Measurements from ENCODE around the gene PEG3. TPM values are rescaled to one million over a fixed set of nuclear protein-coding genes. Genes with fewer than 3 reads are reported as not detected.
"Not testable (repeated sequence)": the region's sequence is repeated elsewhere in the genome, so short reads cannot be mapped to it uniquely, and the experiment has no call there.

The PEG3 gene
- total RNA-seq = 49.7 TPM

DNA sequence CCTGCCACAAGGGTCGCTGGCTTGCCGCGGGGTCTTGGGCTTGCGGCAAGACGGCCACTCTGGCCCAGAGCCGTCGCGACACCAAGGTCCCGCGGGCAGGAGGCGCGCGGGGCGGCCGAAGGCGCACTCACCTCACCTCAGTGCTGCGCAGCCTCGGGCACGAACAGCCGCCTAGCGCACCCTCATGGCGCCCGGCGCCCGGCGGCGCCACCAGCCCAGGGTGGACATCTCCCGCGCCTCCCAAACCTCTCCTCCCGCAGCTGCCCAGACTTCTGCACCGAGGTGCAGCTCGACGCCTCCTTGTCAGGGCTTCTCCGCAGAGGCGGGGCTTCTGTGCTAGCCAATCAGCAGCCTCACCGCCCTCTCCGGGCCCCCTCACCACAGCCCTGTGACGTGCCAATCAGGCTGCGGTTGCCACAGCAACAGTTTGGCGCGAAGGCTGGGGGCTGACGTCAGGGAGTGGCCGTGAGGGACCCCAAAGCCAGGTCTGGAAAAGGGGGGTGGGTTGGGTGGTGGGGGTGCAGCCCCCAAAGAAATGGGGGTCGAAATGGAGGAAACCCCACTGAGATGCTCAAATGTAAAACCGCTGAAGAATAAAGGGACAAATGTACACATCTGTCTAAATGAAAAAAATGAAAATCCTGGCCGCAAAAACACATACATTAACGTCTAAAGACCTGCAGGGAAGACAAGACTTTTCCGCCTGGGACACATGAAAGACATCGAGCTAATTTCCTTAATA lies at the start of gene PEG3, which contains the start of gene ZIM2:
Gene PEG3, minus strand, starts transcription at position 276 of the 742 bp plus-strand sequence. CDS start 16,071 bp downstream, outside the sequence.
Gene ZIM2, minus strand, starts transcription at position 276 of the 742 bp plus-strand sequence. CDS start 16,449 bp downstream, outside the sequence.
- DNase-seq (ENCODE audit: low spot score in 2 of 2) = peak; percentile 52 to 62
- FAIRE-seq = no peak

DNA sequence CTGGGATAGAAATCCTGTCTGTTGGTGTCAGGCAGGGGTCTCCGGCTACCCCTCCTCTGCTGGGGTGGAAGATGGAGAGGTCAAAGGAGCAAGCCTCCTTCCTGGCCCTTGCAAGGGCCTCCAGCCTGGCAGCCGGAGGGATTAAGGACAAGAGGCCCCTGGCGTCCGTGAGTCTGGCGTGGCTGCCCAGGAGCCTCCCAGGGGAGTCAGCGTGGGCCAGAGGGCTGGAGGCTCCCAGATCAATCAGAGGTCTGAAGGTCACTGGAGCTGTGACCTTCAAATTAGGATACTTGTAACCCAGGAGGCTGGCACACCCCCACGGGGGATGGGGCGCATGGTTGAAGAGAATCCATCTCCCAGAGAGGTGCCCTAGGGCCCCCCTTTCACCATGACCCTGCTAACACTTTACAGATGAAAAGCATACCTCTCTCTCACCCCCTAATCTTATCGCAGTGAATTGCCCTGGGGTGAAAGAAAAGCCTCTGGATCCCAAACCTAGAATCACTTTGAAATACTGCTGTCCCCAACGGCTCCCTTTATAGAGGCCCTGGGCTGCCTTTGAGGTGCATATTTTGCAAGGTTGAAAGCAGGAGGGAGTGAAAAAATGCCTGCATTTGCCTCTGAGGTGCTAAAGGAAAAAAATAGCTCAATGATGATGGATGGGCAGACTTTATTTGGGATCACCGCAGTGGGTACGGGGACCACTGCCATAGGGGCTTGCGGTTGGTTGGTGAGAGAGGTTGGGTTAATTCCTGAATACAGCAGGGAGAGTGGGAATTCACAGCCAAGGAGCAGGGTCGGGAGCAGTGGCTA lies 44.9 kb upstream of the PEG3 start:
- FAIRE-seq (no peak), DNase-seq (ENCODE audit: low spot score in 2 of 2) (no peak)

DNA sequence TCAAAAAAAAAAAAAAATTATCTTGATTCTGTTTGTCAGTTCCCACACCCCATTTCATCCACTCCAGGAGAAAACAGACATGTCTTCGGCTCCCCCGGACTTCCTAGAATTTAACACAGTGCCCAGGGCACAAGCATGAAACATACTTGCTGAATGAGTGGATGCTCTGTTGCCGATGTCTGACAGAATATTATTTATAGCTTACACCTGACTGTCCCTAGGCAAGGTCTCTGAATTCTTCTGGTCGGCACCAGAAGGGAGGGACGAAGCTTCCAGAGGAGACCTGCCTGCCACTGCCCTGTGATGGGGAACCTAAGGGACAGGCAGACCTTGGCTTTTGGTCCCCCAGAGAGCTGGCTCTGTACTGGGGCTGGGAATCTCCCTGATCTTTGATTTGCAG lies 43.9 kb upstream of the PEG3 start:
- FAIRE-seq = no peak
- DNase-seq (ENCODE audit: low spot score in 2 of 2) = no peak

DNA sequence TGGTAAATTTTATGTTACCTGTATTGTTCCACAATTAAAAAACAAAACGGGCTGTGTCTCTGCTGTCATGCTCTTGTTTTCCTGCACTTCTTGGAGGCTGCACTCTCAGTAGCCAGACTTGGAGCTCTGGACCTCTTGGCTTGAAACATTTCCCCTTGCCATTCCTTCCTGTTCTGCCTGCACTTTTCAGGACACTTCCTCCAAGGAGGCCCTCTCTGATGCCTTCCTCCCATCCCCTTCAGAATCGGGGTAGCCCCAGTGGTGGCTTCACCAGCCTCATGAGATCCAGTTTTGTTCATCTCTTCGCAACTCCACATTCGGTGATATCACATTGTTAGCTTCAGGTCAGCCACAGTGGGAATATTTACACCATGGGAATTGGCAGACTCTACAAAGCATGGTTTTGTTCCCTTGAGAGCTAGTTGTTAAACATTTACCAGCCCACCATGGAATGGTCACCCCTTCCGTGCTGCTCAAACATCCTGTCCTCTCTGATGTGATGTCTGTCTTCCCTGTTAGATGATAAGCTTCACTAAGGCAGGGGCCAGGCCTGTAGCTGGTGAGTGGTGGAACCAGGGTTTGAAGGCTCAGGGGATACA lies 40.2 kb upstream of the PEG3 start:
- DNase-seq (ENCODE audit: low spot score in 2 of 2) (no peak), FAIRE-seq (no peak)

DNA sequence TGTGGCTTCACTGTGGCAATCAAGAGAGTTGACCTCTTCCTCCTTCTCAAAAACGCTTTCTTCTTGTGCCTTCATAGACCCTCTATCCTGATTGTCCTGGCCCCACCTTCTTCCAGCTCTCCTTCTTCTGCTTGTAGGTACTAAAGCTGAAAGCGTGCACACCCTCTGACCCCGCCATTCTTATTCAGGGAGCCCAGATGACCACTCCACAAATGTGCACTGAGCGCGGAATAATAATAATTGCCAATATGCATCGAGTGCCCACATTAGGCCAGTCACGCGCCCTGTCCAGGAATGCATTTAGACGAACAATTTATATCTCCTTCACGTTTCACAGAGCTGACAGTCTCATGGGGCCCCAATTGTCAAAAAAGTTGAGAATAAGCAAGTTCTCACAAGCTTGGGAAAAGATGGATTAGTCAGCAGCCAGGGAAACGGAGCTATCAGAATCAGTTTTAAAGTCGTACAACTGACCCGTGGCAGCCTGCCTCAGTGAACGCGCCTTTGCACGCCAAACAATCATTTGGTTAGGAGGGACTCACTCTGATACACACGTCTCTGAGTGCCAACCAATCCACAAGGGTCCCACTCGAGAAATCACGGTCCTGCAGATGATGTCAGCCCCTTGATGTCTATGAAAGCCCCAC lies 36.7 kb upstream of the PEG3 start:
- FAIRE-seq = no peak

DNA sequence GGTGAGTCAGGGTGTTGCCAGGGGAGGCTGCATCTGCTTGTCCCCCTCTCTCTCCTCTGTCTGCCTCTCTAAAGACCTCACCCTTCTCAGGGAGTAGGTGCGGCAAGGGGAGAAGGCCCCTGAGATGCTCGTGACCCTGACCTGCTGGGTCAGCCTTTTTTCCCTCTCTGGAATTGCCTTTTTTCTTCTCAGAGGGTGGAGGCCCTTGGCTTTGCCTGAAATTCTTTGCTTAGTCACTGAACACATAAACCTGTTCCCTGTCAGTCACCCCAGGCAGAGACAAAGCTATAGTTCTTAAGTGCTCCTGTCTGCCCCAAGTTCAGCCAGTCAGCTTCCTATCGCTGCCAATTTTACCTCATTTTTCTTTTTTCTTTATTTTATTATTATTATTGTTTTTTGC lies 35.2 kb upstream of the PEG3 start:
- FAIRE-seq (no peak), DNase-seq (ENCODE audit: low spot score in 2 of 2) (no peak)

More for the DNA sequence above, 36.7 kb upstream of the PEG3 start:
- DNase-seq (ENCODE audit: low spot score in 2 of 2) = no peak

DNA sequence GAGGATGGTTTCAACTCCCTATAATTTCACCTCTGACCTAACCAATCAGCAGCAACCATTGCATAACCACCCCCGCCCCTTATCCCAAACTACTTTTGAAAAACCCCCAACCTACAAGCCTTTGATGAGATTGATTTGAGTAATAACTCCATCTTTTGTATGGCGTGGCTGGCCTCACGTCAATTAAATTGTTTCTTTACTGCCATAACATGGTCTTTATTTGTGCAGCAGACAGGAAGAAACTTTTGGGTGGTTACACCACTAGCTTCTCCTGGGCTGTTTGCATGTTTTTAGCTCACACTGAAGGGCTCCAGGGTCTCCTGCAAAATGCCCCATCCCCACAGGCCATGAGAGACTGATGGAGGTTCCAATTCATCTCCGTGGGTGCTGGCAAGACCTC lies 34.0 kb upstream of the PEG3 start:
- DNase-seq (ENCODE audit: low spot score in 2 of 2) (no peak), FAIRE-seq (no peak)

DNA sequence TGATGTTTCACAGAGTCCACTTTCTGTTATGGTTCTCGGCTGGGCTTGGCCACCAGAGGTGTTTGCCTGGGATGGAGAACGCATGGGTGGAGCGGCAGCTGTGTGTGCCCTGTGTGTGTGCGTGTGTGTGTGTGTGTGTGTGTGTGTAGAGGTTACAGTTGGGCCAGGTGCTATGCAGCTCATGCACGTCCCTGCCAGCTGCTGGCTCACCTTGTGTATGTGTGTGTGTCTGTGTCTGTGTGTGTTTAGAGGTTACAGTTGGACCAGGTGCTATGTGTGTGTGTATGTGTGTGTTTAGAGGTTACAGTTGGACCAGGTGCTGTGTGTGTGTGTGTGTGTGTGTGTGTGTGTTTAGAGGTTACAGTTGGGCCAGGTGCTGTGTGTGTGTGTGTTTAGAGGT lies 33.0 kb upstream of the PEG3 start:
- FAIRE-seq (no peak), DNase-seq (ENCODE audit: low spot score in 2 of 2) (no peak)

DNA sequence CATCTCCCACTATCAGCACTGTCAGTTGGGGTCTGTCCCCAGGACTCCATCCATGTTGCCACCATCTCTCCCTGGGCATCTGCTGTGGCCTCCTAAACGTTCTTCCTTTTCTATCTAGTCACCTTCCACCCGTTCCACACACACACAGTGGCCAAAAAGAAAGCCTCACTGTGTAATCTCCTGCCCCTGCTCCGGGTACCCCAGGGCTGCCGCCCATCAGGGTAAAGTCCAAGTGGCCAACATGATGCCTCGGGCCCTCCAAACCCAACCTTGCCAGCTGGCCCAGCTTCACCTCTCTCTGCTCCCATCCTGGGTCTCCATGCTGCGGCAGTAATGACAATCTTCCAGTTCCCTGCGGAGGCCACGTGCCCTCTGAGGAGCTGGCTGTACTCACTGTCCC lies 29.4 kb upstream of the PEG3 start:
- DNase-seq (ENCODE audit: low spot score in 2 of 2) (no peak), FAIRE-seq (no peak)

DNA sequence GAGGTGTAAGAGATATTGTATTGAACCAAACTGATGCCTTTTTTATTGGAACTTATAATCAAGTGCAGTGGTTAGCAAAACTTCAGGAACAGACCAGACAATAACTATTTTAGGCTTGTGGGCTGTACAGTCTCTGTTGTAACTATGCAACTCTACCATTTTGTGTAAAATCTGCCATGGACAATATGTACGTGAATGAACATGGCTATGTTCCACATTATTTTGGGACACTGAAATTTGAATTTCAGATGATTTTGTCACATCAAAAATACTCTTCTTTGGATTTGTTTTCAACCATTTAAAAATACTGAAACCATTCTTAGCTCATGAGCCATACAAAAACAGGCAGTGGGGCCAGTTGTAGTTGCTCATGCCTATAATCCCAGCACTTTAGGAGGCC lies 27.9 kb upstream of the PEG3 start:
- DNase-seq (ENCODE audit: low spot score in 2 of 2) (no peak), FAIRE-seq (no peak)

DNA sequence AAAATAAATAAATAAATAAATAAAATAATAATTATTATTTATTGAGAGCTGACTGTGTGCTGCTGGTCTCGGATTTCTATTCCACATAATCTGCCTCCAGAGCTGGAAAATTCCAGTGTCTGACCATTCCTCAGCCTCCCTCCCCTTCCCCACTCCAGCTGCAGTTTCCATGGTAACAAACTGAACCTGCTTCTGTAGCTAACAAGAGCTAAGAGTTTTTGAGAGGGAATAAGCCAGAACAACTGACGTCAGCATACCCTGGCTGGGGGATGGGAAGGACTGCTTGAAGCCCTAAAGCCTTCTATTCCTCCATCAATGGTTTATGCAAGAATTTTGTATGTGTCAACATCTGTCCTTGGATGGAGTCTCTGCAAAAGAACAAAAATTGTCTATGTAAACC lies 26.0 kb upstream of the PEG3 start:
- DNase-seq (ENCODE audit: low spot score in 2 of 2) = peak in 1 of 2 donors; percentile 27

DNA sequence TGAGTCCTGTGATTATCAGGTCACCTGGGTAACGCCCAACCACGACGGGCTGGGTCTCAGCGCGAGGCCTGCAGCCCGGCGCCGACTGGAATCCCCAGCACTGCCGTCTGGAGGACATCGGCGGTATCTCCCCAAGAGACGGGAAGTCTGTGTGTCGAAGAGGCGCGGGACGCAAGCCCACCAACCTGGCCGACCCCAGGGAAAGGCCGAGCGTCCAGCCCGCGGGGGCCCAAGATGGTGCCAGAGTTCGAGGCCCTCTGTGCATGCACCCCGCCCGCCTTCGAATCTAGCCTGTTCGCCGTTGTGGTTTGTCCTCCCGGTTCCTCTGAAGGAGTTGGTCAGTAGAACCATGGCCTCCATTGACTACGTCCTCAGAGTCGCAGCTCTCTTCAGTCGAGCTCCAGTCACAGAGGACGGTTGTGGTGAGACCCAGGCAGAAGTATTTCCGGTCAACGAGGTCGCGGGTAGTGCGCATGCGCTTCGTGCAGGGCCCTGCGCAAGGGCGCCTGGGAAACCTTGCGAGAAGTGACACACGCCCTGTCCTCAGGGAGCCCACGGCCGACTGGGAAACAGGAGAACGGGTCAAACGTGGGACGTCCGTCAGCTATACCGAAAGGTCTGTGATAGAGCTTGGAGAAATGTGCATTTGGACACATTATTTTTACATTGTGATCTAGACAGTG lies 24.1 kb upstream of the PEG3 start:
- DNase-seq (ENCODE audit: low spot score in 2 of 2) = no peak
- FAIRE-seq = no peak

More for the DNA sequence above, 26.0 kb upstream of the PEG3 start:
- no peak for FAIRE-seq

DNA sequence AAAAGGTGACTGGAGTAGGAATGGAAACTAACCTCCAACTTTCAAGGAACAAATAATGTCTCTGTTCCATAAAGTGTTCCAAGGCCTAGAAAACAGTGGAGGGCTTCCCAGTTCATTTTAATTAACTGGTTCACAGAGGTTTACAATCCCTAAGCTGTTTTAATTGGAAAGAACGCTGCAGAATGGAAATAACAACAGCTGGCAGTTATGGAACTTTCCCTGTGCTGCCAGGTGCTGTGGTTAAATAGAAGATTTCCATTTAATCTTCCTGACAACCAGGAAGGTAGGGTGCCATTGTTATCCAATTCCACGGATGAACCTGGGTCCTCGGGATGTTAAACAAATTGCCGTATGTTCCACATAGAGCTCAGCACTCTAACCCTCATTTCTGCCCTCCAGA lies 22.2 kb upstream of the PEG3 start:
- DNase-seq (ENCODE audit: low spot score in 2 of 2) = no peak
- no peak for FAIRE-seq

DNA sequence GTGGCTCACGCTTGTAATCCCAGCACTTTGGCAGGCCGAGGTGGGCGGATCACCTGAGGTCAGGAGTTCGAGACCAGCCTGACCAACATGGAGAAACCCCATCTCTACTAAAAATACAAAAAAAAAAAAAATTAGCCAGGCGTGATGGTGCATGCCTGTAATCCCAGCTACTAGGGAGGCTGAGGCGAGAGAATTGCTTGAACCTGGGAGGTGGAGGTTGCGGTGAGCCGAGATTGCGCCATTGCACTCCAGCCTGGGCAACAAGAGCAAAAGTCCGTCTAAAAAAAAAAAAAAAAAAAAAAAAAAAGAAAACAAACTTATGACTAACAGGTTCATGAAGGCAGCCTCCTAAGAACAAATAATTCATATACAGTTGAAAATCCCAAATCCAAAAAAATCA lies 19.9 kb upstream of the PEG3 start:
- DNase-seq (ENCODE audit: low spot score in 2 of 2); FAIRE-seq: not testable (repeated sequence)

DNA sequence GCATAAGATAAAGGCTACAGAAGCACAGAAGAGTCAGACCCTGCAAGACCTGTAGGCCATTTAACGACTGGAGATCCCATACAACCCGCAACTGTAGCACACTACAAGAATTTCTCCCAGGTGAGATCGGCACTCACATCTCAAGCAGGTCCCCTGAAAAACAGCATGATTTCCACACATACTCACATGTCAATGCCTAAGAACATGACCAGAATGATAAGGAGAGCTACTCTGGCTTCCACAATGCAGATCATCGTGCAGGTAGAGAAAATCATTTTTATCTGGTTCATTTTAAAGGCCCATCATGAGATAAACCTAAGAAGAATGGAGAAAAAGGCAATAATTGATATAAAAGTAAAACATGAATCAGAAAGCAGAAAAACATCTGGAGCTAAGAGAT lies 17.5 kb upstream of the PEG3 start:
- no peak for FAIRE-seq
- DNase-seq (ENCODE audit: low spot score in 2 of 2) = no peak

DNA sequence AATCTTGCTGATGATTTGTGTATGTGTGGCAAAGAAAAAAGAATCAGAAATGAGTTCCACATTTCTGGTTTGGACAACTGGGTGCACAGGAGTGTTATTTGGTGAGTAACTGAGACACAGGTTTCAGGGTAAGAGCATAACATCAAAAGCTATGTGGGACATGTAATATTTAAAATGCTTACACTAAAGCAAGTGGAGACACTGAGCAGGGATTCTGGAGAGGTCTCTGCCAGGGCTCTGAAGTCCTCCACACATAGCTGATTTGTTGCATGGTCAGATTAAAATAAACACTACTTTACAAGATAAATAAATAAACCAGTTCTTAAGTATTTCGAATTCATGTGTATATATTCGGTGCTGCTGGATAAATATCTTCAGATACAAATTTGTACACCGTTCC lies 16.3 kb upstream of the PEG3 start:
- no peak for FAIRE-seq
- no peak for DNase-seq (ENCODE audit: low spot score in 2 of 2)

DNA sequence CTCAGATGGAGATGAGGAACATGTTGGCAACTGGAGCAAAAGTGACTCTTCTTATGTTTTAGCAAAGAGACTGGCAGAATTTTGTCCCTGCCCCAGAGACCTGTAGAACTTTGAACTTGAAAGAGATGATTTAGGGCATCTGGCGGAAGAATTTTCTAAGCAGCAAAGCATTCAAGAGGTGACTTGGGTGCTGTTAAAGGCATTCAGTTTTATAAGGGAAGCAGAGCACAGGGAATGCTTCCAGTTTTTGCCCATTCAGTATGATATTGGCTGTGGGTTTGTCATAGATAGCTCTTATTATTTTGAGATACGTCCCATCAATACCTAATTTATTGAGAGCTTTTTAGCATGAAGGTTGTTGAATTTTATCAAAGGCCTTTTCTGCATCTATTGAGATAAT lies 11.8 kb upstream of the PEG3 start:
- not testable (repeated sequence) for DNase-seq (ENCODE audit: low spot score in 2 of 2); FAIRE-seq

DNA sequence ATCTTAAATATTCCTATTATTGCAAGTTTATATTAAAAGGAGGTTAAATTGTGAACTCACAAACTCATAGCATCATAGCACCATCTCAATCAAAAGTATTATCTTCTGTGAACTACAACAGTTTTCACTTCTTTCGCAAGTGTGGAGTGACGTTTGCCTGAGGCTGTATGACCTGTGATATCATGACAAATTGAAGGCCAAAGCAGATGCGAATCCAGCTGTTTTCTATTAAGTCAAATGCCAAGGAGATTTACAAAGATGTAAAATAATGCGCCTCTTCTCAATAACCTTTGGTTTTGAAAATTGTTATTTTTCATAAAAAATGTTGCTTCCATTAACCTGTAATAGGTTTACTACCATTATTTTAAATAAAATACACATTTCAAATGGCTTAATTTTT lies 7.6 kb upstream of the PEG3 start:
- DNase-seq (ENCODE audit: low spot score in 2 of 2) (no peak), FAIRE-seq (no peak)

DNA sequence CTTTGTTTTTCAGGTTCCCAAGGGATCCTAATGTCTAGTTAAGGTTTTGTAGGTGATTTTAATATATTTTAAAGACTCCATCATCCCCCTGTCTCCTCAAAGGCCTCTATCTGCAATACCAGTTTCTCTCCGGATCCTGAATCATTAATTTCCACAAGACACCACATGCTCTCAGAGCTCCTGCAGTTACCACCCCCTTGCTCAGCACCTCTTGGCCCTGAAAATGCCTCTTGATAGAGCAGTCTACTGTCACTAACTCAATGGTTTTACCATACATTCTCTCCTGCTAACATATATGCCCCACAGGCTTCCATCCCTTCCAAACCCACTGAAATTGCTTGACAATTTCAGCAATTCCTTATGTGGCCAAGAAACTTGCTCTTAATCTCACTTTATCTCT lies 1.9 kb upstream of the PEG3 start:
- FAIRE-seq = no peak
- no peak for DNase-seq (ENCODE audit: low spot score in 2 of 2)

DNA sequence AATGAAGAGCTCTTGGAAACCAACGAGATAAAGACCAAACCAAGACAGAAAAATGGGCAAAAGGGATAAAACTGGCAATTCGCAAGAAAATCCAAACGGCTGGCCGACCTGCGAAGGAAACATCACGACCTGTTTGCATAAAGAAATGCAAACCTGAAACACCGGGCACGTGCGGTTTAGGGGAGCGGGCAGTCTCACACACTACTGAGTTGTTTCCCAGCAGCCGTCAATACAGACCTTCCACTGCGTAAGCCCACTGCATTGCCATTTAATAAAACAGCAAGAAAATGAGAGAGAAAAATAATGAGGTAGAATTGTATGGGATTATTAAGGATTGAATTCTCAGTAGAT lies 642 bp upstream of the PEG3 start:
- no peak for FAIRE-seq
- no peak for DNase-seq (ENCODE audit: low spot score in 2 of 2)

All from frontal cortex (tissue), 4 donors.